ENCODE data around the gene CA10. TPM values are rescaled to one million over a fixed set of nuclear protein-coding genes. Genes with fewer than 3 reads are reported as not detected.

The CA10 gene
- total RNA-seq, 1 experiment from 2014 or later: not detected

GRCh38 chr17:51652529-51652928, 506.0 kb downstream of the CA10 start:
- CTCF ChIA-PET: no interaction called here
- intact Hi-C loops (cut with micrococcal nuclease; ENCODE audit: unreplicated experiment): no loop called here
- Mint-ChIP-seq H3K4me1 (ENCODE audit: low read depth, unreplicated experiment) (no peaks in the 10 kb centered on the region), H3K27me3 (ENCODE audit: unreplicated experiment) (peaks cover 98% of the 10 kb centered on the region), H3K4me3 (ENCODE audit: low read depth, unreplicated experiment) (no peak overlapping the region), H3K27ac (ENCODE audit: unreplicated experiment) (no peak overlapping the region), H3K9me3 (ENCODE audit: low read depth, unreplicated experiment) (no peaks in the 10 kb centered on the region), H3K36me3 (ENCODE audit: insufficient read depth, unreplicated experiment) (no peaks in the 10 kb centered on the region)
- TF ChIP-seq, protein P1, sequence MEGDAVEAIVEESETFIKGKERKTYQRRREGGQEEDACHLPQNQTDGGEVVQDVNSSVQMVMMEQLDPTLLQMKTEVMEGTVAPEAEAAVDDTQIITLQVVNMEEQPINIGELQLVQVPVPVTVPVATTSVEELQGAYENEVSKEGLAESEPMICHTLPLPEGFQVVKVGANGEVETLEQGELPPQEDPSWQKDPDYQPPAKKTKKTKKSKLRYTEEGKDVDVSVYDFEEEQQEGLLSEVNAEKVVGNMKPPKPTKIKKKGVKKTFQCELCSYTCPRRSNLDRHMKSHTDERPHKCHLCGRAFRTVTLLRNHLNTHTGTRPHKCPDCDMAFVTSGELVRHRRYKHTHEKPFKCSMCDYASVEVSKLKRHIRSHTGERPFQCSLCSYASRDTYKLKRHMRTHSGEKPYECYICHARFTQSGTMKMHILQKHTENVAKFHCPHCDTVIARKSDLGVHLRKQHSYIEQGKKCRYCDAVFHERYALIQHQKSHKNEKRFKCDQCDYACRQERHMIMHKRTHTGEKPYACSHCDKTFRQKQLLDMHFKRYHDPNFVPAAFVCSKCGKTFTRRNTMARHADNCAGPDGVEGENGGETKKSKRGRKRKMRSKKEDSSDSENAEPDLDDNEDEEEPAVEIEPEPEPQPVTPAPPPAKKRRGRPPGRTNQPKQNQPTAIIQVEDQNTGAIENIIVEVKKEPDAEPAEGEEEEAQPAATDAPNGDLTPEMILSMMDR (IDR thresholded peaks at IDR 0.05; ENCODE audit: unreplicated experiment): no peak
- BruUV-seq (replicated peaks): no TSS peak
- DNase-seq: no peak

DNA sequence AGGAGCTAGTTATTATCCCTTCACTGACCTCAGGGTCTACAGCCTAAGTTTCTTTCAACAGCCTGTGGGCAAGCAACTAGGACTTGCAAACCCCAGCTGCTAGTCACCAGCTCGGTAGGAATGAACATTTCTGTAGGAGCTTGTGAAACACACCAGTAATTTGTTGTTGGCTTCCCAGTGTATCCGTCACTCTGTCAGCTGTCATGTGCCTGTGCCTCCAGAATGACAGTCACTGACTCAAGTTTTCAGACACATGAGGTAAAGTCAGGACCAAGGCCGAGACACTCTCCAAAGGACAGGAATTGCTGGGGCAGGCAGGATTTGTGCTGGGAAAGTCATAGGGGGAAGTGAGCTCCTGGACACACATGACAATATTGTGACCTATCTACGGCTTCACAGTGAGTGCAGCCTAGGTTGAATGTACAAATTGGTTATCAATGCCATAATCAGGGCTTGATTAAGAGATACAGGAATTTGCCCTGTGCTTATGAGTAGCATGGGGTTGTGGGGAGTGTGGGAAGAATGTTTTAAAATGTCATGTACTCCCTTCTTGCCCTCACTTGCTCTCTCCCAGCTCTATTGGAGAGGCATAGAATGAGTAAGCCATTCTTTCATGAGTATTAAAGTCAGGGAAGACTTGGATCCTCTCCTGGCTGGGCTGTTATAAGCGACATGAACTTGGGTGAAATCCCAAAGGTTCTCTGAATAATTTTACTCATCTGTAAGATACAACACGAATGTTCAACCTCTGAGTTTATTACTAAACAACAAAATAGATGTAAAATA, 506.8 kb downstream of the CA10 start:
- intact Hi-C loops (cut with micrococcal nuclease; ENCODE audit: unreplicated experiment): no loop called here
- DNase-seq: no peak
- no peak overlapping the region for H3K4me3 Mint-ChIP-seq (ENCODE audit: low read depth, unreplicated experiment)
- TF ChIP-seq, protein P1 (IDR thresholded peaks at IDR 0.05; ENCODE audit: unreplicated experiment): no peak
- no peaks in the 10 kb centered on the region for H3K4me1 Mint-ChIP-seq (ENCODE audit: low read depth, unreplicated experiment)
- CTCF ChIA-PET: interaction anchor here (1.3 kb wide), 1 partner anchor 12 kb away, joined by 4 read pairs; no protein-coding TSS in a partner anchor
- H3K27me3 Mint-ChIP-seq (ENCODE audit: unreplicated experiment): peaks cover 98% of the 10 kb centered on the region
- no peak overlapping the region for H3K27ac Mint-ChIP-seq (ENCODE audit: unreplicated experiment)
- no peaks in the 10 kb centered on the region for H3K9me3 Mint-ChIP-seq (ENCODE audit: low read depth, unreplicated experiment)
- BruUV-seq (replicated peaks): no TSS peak
- no peaks in the 10 kb centered on the region for H3K36me3 Mint-ChIP-seq (ENCODE audit: insufficient read depth, unreplicated experiment)

DNA sequence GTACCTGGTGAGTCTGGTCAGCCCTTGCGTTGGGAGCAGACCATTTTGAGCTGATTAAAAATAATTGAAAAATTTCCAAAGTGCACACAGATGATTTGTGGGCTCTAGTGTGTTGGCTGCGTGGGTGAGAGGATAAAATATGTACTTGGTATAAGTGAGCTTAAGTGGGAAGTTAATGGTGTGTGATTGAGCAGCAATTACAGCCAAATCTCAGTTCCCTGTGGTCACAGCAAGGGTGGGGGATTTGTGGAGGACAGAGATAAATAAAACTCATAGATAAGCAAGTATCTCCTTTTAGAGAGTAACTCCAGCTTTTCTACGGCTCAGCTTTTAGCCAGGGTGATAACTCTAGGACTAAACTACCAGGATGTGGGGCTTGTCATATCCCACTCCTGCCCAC, 507.7 kb downstream of the CA10 start:
- intact Hi-C loops (cut with micrococcal nuclease; ENCODE audit: unreplicated experiment): no loop called here
- Mint-ChIP-seq H3K27me3 (ENCODE audit: unreplicated experiment) (peaks cover 98% of the 10 kb centered on the region), H3K36me3 (ENCODE audit: insufficient read depth, unreplicated experiment) (no peaks in the 10 kb centered on the region), H3K27ac (ENCODE audit: unreplicated experiment) (no peak overlapping the region), H3K4me1 (ENCODE audit: low read depth, unreplicated experiment) (no peaks in the 10 kb centered on the region), H3K9me3 (ENCODE audit: low read depth, unreplicated experiment) (no peaks in the 10 kb centered on the region), H3K4me3 (ENCODE audit: low read depth, unreplicated experiment) (no peak overlapping the region)
- BruUV-seq (replicated peaks): no TSS peak
- no peak for DNase-seq
- TF ChIP-seq, protein P1 (IDR thresholded peaks at IDR 0.05; ENCODE audit: unreplicated experiment): no peak
- CTCF ChIA-PET: interaction anchor here (0.6 to 1.3 kb wide), 2 partner anchors 11 to 28 kb away, joined by 4 read pairs; no protein-coding TSS in a partner anchor

DNA sequence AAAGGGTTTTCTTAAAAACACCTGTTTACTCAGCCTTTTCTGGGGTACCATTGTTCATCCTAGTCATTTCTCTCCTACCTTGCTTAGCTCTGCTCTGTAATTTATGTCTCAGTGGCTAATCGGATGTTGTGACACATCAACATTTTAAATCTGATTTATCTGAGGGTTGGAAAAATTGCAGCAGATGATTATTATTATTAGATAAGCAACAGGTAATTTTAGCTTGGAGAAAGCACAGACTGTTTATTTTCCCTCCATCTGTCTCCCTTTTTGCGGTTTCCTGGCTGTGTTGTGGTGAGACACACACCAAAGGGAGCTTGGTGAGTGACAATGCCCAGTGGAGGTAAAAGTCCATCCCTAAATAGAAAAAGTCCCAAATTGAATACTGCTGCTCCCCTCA, 508.3 kb downstream of the CA10 start:
- Mint-ChIP-seq H3K9me3 (ENCODE audit: low read depth, unreplicated experiment) (no peaks in the 10 kb centered on the region), H3K27me3 (ENCODE audit: unreplicated experiment) (peaks cover 98% of the 10 kb centered on the region), H3K27ac (ENCODE audit: unreplicated experiment) (no peak overlapping the region), H3K4me3 (ENCODE audit: low read depth, unreplicated experiment) (no peak overlapping the region), H3K36me3 (ENCODE audit: insufficient read depth, unreplicated experiment) (no peaks in the 10 kb centered on the region), H3K4me1 (ENCODE audit: low read depth, unreplicated experiment) (no peaks in the 10 kb centered on the region)
- BruUV-seq (replicated peaks): no TSS peak
- no peak for DNase-seq
- CTCF ChIA-PET: interaction anchor here (0.6 to 1.3 kb wide), 2 partner anchors 10 to 29 kb away, joined by 4 read pairs; no protein-coding TSS in a partner anchor
- intact Hi-C loops (cut with micrococcal nuclease; ENCODE audit: unreplicated experiment): no loop called here
- TF ChIP-seq, protein P1 (IDR thresholded peaks at IDR 0.05; ENCODE audit: unreplicated experiment): no peak

All from Calu3 (cell line).